ENCODE measurements around the gene ENAH.
"Not testable (repeated sequence)": the region's sequence is repeated elsewhere in the genome, so short reads cannot be mapped to it uniquely, and the experiment has no call there.

ENAH gene

DNA sequence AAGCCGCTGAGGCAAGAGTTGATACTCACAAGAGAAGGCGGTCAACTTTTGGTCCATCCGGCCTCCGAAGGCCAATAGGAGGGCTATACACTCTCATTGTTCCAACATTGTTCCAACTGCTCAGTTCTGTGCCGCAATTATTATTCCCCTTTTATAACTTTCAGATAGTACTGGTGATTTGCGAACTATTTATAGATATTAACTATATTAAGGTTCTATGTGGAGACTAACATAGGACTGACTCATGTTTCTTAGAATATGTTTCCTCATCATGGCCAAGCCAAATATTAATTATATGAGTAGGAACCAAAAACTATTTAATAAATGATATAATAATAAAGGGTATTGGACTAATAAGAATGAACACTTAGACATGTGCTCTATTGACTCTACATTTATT lies 128.4 kb downstream of the ENAH start:
- H3K27ac Mint-ChIP-seq: no peak overlapping the region
- H3K27me3 Mint-ChIP-seq: no peaks in the 10 kb centered on the region
- H3K9me3 Mint-ChIP-seq: no peaks in the 10 kb centered on the region

DNA sequence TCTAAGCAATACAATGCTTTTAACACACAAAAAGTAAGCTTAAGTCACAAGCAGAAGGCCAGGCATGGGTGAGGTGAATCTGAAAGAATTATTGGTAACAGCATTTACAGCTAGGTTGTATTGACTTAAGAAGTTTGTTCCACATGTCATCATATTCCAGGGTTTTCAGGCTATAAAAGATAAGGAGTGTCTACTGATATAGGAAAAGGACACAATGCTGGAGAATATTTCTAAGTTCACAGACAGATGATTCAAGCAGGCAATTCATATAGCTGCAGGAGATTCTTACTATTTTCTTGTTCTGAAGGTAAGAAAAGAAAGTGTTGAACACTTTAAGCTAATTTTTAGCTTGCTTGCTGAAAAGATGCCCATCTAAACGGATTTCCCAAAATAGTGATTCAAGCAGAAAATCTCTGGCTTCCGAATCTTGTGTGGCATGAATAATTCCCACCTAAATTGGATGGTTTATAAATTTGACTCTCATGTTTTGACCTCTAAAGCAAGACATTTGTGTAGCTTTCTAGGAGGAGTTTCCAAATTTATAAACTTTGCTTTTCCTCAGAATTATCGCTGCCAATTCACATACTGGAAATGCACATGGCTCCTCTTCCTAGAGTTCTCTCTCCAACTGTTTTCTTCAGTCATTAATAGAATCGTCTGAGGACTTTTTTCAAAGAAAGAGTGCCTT lies 129.5 kb downstream of the ENAH start:
- Mint-ChIP-seq H3K27me3 (no peaks in the 10 kb centered on the region), H3K4me3 (no peak overlapping the region), H3K9me3 (no peaks in the 10 kb centered on the region), H3K4me1 (no peaks in the 10 kb centered on the region), H3K27ac (no peak overlapping the region)
- ATAC-seq (no peak), DNase-seq (no peak)

More for the DNA sequence above, 128.4 kb downstream of the ENAH start:
- no peak for ATAC-seq
- no peaks in the 10 kb centered on the region for H3K4me1 Mint-ChIP-seq
- no peak overlapping the region for H3K4me3 Mint-ChIP-seq
- no peak for DNase-seq

DNA sequence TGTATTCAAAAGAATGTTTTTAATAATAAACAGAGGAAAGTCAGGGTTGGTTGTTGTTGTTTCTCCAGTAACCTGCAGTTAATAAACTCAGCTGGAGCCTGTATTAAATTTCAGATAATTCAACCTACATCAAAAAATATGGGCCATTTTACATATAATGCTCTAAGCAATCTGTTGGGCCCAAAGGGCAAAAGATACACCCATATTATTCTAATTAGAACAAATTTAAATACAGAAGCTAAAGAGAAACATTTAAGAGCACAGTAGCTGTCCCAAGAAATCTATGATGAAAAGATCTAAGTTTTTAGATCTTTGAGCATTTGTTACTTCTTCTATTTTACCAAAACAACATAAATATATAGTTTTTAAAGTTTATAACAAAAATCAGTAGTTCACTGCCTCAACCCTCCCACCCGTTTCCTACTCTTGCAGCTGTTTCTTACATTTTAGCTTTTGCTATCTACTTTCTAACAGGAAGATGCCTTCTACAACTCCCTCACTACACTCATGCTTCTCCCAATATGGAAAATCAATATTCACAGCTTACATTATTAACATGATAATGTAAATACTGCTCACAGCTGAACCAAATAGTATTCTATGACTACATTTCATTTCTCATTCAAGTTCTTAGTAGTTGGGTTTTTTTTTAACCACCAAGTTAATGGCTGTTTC lies 130.2 kb downstream of the ENAH start:
- no peak overlapping the region for H3K4me3 Mint-ChIP-seq
- no peaks in the 10 kb centered on the region for H3K4me1 Mint-ChIP-seq
- no peak for ATAC-seq
- H3K27ac Mint-ChIP-seq: no peak overlapping the region
- DNase-seq: no peak
- no peaks in the 10 kb centered on the region for H3K27me3 Mint-ChIP-seq
- no peaks in the 10 kb centered on the region for H3K9me3 Mint-ChIP-seq

DNA sequence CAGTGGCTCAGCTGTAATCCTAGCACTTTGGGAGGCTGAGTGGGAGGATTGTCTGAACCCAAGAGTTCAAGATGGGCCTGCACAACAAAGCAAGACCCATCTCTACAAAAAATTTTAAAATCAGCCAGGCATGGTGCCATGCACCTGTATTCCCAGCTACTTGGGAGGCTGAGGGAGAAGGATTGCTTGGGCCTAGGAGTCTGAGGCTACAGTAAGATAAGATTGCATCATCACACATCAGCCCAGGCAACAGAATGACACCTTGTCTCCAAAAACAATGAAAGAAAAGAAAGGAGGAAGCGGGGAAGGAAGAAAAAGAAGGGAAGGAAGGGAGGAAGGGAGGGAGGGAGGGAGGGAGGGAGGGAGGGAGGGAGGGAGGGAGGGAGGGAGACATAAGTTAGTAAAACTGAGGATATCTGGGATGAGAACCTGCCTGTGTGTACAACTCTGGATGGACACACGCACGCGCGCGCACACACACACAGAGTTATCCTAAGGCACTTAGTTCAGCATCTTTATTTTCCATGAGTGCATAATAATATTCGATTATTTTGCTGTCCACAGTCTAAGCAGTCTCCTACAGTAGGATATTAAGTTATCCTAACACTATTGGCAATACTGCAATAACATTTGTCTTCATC lies 132.2 kb downstream of the ENAH start:
- Mint-ChIP-seq H3K4me1 (no peaks in the 10 kb centered on the region), H3K27ac (no peak overlapping the region), H3K4me3 (no peak overlapping the region), H3K27me3 (no peaks in the 10 kb centered on the region), H3K9me3 (no peaks in the 10 kb centered on the region)
- DNase-seq: no peak
- ATAC-seq: no peak

DNA sequence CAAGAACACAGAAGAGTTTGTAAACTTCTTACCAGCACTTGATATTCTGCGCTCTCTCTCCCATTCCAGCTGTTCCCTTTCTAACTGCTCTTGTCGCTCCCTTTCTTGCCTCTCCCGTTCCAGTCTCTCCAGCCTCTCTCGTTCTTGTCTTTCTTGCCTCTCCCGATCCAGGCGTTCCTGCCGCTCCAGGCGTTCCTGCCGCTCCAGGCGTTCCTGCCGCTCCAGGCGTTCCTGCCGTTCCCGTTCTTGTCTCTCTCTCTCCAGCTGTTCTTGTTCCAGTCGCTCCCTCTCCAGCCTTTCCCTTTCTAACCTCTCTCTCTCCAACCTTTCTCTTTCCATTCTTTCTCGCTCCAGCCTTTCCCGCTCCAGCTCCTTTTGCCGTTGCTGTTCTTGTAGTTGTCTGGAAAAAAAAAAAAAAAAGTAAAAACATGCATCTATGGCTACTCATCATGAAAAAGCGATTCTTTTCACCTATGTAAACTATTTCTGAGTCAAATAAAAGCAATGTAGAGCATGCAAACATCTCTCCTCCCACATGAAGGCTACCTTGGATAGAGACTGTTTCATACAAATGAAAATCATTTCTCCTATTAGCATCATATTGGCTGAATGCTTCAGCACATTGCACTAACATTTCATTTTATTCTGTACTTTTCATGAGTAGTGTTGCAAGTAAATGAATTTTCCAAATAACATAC lies 133.6 kb downstream of the ENAH start:
- Mint-ChIP-seq H3K27ac (no peak overlapping the region), H3K9me3 (no peaks in the 10 kb centered on the region), H3K4me1 (no peaks in the 10 kb centered on the region), H3K27me3 (no peaks in the 10 kb centered on the region), H3K4me3 (no peak overlapping the region)
- ATAC-seq (no peak), DNase-seq (no peak)

DNA sequence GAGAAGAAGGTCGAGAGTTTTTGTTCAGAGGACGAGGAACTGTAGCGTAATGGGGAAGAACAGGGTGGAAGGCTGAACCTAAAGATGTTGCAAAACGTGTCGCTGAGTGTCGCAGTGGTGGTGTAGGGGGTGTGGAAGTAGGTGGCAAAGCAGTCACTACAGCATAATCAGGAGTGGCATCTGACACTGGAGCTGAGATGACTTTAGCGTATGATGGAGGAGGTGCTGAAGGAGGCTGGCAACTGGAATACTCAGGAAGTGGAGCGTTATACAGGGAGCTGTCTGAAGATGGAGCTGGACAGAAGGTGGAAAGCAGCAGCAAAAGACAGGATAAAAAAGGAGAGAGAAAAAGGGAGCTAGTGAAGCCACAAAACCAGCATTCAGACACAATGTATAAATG lies 135.2 kb downstream of the ENAH start:
- no peaks in the 10 kb centered on the region for H3K4me1 Mint-ChIP-seq

DNA sequence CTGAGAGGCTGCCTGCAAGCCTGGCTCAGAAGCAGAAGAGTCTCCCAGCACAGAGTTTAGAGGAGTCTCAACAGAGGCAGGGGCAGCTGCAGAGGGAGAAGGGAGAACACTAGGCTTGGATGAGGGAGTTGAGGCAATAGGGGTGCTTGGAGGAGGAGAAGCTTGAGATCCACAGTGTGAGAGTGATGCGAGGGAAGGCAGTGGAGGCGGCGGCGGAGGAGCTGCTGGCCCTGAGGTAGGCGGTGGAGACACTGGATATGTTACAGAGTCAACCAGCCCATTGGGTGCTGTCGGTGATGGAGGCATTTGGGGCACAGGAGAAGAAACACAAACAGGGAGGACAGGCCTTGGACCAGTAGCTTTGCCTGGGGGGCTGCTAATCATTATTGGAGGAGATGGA lies 135.7 kb downstream of the ENAH start:
- Mint-ChIP-seq H3K4me1 (no peaks in the 10 kb centered on the region), H3K9me3 (no peaks in the 10 kb centered on the region), H3K27me3 (no peaks in the 10 kb centered on the region), H3K27ac (no peak overlapping the region), H3K4me3 (no peak overlapping the region)
- DNase-seq: no peak
- no peak for ATAC-seq

More for the DNA sequence above, 135.2 kb downstream of the ENAH start:
- ATAC-seq (no peak), DNase-seq (no peak)
- Mint-ChIP-seq H3K27me3 (no peaks in the 10 kb centered on the region), H3K4me3 (no peak overlapping the region), H3K27ac (no peak overlapping the region), H3K9me3 (no peaks in the 10 kb centered on the region)

DNA sequence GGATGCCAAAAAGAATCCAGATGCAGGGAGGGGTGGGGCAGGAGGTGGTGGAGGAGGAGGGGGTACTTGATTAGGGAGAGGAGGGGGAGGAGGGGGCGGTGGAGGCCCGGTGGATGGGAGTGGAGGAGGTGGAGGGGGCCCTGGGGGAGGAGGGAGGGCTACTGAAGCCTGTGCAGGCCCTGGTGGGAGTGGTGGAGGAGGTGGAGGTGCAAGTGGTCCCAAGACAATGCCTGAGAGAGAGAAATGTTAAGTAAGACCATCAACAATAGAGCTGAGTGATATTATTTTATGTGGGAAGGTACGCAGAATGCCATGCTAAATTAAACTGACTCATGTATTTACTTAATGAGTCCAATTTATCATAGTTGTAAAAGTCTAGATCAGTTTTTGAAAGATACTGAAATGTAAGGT lies 138.2 kb downstream of the ENAH start:
- H3K9me3 Mint-ChIP-seq: no peaks in the 10 kb centered on the region
- peaks cover 4% of the 10 kb centered on the region for H3K4me1 Mint-ChIP-seq
- DNase-seq: no peak
- H3K4me3 Mint-ChIP-seq: no peak overlapping the region
- H3K27me3 Mint-ChIP-seq: no peaks in the 10 kb centered on the region
- ATAC-seq: peak; percentile 50
- H3K27ac Mint-ChIP-seq: no peak overlapping the region

DNA sequence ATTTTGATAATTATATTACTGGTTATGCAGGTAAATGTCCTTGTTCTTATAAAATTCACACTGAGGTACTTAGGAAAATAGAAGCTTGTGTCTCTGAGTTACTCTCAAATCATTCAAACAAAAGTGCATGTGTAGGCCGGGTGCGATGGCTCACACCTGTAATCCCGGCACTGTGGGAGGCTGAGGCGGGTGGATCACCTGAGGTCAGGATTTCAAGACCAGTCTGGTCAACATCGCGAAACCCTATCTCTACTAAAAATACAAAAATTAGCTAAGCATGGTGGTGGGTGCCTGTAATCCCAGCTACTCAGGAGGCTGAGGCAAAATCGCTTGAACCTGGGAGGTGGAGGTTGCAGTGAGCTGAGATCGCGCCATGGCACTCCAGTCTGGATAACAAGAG lies 139.3 kb downstream of the ENAH start:
- not testable (repeated sequence) for ATAC-seq, H3K4me3 Mint-ChIP-seq, H3K9me3 Mint-ChIP-seq, H3K27me3 Mint-ChIP-seq, DNase-seq, H3K4me1 Mint-ChIP-seq
- peak overlapping the region in 1 of 2 donors; percentile 60 for H3K27ac Mint-ChIP-seq

DNA sequence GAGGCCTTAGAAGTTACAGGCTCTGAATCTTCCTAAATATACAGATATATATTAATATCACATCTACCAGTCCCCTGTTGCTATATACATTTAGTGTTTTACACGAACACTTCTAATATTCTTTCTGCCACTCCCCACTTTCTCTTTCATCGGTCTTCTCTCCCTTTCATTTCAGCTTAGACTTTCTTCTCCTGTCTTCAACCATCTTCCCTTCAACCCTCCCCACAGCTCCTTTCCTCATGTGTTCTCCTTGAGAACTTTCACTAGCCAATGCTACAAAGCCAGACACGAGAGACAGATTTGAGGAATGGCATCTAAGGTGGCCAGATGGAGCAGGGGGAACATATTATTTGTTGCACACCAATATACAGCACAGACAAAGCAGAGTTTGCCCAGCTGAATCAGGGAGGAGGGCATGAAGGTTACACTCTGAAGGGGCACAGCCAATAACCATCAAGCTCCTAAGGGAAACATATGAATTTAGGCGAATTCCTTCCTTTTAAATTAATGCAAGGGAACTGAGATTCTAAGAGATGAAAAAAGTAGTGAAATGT lies 141.0 kb downstream of the ENAH start:
- H3K4me1 Mint-ChIP-seq: peaks cover 6% of the 10 kb centered on the region
- H3K4me3 Mint-ChIP-seq: no peak overlapping the region
- ATAC-seq (no peak), DNase-seq (no peak)
- no peaks in the 10 kb centered on the region for H3K9me3 Mint-ChIP-seq
- H3K27ac Mint-ChIP-seq: no peak overlapping the region
- no peaks in the 10 kb centered on the region for H3K27me3 Mint-ChIP-seq

DNA sequence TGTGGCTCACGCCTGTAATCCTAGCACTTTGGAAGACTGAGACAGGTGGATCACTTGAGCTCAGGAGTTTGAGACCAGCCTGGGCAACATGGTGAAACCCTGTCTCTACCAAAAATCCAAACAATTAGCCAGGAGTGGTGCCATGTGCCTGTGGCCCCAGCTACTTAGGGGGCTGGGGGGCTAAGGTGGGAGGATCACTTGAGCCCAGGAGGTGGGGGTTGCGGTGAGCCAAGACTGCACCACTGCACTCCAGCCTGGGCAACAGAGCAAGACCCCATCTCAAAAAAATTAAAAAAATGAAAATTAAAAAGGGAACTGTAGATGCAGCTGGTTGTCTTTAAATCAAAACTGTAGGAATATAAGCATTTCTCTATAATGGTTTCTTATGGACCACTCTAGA lies 142.2 kb downstream of the ENAH start:
- not testable (repeated sequence) for H3K4me3 Mint-ChIP-seq, H3K4me1 Mint-ChIP-seq, H3K27me3 Mint-ChIP-seq, DNase-seq, H3K27ac Mint-ChIP-seq, H3K9me3 Mint-ChIP-seq, ATAC-seq

DNA sequence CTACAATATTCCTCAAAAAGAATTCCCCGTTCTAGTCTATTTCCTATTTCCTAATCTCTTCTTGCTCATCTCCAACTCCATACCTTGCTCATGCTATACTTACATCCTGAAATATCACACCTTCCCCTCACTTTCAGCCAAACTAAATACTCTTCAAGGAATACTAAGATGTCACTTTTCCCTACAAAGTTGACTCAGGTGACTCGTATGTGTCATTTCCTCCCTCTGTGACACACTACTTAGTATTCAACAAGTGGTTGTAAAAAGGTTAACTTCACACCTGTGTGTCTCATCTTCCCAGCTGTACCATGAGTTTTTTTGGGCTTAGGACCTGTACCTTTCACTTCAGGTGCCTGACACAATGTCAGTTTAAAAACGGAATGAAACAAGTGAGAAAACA lies 143.2 kb downstream of the ENAH start:
- H3K27me3 Mint-ChIP-seq: no peaks in the 10 kb centered on the region
- no peak for DNase-seq
- no peak overlapping the region for H3K4me3 Mint-ChIP-seq
- H3K4me1 Mint-ChIP-seq: peaks cover 6% of the 10 kb centered on the region
- no peak overlapping the region for H3K27ac Mint-ChIP-seq
- no peak for ATAC-seq
- no peaks in the 10 kb centered on the region for H3K9me3 Mint-ChIP-seq

DNA sequence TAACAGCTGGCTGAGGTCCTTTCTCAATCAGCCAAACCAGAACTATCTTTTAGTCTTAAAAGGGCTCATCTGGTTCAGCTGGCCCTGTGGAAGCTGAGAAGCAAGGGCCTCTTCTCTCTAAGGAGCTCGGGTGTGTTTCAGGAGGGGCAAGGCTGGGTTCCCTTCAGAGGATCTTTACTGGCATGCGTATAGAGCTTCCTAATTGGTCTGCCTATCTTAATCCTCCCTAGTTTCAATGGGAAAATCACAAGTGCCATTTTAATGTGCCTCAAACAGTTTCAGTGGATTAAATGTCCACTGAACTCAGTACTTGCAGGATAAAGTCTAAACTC lies 143.6 kb downstream of the ENAH start:
- Mint-ChIP-seq H3K27ac (no peak overlapping the region), H3K27me3 (no peaks in the 10 kb centered on the region), H3K4me1 (peaks cover 6% of the 10 kb centered on the region), H3K4me3 (no peak overlapping the region), H3K9me3 (no peaks in the 10 kb centered on the region)
- DNase-seq (no peak), ATAC-seq (no peak)

DNA sequence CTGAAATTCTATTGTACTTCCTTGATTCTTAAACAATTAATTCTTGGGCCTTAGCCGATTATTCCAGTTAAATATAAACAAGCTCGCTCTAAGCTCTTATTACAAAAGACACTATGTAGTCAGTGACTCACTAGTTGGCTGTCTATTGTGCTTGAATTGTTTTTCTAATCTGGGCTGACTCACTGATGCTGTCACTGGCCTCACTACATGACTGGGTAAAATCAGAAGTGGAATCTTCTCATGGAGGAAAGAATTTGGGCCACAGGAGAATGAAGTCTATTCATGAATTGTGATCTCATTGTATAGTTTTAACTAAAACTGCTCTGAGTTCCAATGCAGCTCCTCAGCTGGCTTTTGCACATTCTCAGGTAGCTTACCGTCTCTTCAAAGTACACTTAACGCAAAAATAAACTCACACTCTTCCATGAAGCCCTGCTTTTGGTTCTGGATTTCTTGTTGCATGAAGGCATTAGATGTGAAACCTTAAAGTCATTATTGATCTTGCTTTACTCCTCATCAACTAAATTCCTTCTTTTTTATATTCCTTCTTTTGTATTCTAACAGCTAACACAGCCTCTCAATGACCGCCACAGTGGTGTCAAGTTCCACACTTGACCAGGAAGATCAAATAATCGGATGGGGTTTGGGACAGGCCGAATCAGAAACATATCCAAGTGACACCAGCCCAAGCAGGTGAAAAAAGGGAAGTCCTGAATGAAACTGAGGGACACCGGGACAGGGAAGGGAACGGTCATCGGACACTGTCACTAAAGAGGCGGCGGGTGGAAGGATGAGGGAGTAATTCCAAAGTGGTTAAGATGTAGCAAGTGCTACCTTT lies 144.2 kb downstream of the ENAH start:
- no peaks in the 10 kb centered on the region for H3K27me3 Mint-ChIP-seq
- no peaks in the 10 kb centered on the region for H3K9me3 Mint-ChIP-seq
- ATAC-seq (peak; percentile 66), DNase-seq (no peak)
- H3K27ac Mint-ChIP-seq: no peak overlapping the region
- peaks cover 6% of the 10 kb centered on the region for H3K4me1 Mint-ChIP-seq
- no peak overlapping the region for H3K4me3 Mint-ChIP-seq

DNA sequence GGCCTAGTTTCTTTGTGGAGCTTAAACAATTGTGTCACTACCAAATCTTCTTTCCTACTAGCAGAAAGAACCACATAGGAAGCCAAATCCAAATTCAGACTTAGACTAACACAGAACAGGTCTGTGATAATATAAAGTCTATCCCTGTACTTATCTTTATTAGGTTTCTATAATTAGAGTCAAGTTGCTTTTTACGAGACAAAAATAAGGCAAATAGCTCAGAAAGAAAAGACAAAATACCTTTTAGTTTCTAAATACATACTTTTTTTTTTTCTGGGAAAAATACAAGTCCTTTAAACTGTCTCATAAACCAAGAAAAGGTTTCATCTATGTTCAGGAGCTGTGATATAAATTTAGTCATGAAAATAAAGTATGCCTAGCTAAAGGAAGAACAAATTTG lies 146.2 kb downstream of the ENAH start:
- no peak overlapping the region for H3K4me3 Mint-ChIP-seq
- no peaks in the 10 kb centered on the region for H3K9me3 Mint-ChIP-seq
- no peak for ATAC-seq
- no peak overlapping the region for H3K27ac Mint-ChIP-seq
- DNase-seq: no peak
- no peaks in the 10 kb centered on the region for H3K27me3 Mint-ChIP-seq
- H3K4me1 Mint-ChIP-seq: peaks cover 6% of the 10 kb centered on the region

Measured in stimulated activated naive CD8-positive, alpha-beta T cell treated with anti-CD3 and anti-CD28 coated beads, Interleukin-15, amount 100 ng/mL, for 72 hours (primary cell).